ENCODE measurements around the gene CPNE4.

The CPNE4 gene

DNA sequence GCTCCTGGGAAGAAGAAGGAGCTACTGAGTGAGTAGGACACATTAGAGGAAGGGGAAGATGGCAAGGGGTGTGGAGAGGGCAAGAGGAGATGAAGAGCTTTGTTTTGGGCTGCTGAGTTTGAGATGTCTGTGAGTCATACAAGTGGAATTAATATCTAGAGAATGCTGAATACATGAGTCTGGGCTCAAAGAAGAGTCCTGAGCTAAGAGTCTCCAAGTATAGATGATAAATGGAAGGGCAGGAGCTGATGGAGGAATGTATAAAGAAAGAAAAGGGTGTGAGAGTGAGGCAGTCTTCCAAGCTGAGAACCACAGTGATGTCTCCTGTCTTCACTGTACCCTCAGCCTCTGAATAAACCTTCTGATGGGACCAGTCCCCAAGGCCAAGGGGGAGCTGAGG lies 326.6 kb downstream of the CPNE4 start:
- Histone ChIP-seq H3K4me1 (ENCODE audit: control insufficient read depth, low read length) (no peaks in the 10 kb centered on the region), H4K20me1 (ENCODE audit: control insufficient read depth, insufficient read depth, low read depth, low read length) (no peaks in the 10 kb centered on the region)
- TF ChIP-seq, protein P1, sequence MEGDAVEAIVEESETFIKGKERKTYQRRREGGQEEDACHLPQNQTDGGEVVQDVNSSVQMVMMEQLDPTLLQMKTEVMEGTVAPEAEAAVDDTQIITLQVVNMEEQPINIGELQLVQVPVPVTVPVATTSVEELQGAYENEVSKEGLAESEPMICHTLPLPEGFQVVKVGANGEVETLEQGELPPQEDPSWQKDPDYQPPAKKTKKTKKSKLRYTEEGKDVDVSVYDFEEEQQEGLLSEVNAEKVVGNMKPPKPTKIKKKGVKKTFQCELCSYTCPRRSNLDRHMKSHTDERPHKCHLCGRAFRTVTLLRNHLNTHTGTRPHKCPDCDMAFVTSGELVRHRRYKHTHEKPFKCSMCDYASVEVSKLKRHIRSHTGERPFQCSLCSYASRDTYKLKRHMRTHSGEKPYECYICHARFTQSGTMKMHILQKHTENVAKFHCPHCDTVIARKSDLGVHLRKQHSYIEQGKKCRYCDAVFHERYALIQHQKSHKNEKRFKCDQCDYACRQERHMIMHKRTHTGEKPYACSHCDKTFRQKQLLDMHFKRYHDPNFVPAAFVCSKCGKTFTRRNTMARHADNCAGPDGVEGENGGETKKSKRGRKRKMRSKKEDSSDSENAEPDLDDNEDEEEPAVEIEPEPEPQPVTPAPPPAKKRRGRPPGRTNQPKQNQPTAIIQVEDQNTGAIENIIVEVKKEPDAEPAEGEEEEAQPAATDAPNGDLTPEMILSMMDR (IDR thresholded peaks at IDR 0.05; ENCODE audit: low read depth, low read length, poor library complexity, severe bottlenecking): no peak
- no peak for TF ChIP-seq EZH2phosphoT487 (IDR thresholded peaks at IDR 0.05; ENCODE audit: borderline replicate concordance, low read length)

DNA sequence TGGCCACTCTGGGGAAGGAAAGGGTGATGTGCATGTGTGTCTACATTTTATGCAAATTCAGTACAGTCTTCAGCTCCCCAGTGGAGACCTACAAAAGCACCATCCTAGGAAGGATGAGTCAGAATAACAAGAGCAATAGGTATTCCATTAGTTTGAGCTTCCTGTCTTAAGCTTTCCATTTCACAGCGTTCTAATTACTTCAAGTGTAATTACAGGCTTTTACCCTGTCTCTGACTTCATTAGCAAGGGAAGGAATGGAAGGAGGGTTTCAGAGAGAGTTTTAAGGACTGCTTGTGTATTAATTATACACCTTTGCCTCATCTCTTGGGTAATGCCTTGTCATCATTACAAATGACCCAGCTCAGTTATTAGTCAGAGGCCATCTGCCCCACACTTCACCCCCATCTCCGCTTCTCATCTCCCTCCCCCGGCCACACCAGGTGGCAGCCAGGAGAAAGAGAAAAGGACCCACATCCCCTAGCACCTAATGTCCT lies 329.2 kb downstream of the CPNE4 start:
- no peaks in the 10 kb centered on the region for H3K9me3 ChIP-seq (ENCODE audit: control insufficient read depth, insufficient read depth, low read length)
- H3K27ac ChIP-seq (ENCODE audit: low read depth, low read length): no peak overlapping the region
- no peaks in the 10 kb centered on the region for H3K27me3 ChIP-seq (ENCODE audit: control insufficient read depth, low read length)
- H3K36me3 ChIP-seq (ENCODE audit: control insufficient read depth, low read length): no peaks in the 10 kb centered on the region
- H3K4me3 ChIP-seq (ENCODE audit: low read length): no peak overlapping the region
- H3K9me2 ChIP-seq (replicated peaks; ENCODE audit: control insufficient read depth, low read length): no peaks in the 10 kb centered on the region
- no peak overlapping the region for H3K4me2 ChIP-seq (ENCODE audit: low read length)
- H3K79me2 ChIP-seq (ENCODE audit: control insufficient read depth, low read length): no peaks in the 10 kb centered on the region
- H4K20me1 ChIP-seq (ENCODE audit: control insufficient read depth, insufficient read depth, low read depth, low read length): no peaks in the 10 kb centered on the region
- H3K4me1 ChIP-seq (ENCODE audit: control insufficient read depth, low read length): no peaks in the 10 kb centered on the region
- TF ChIP-seq EZH2phosphoT487 (IDR thresholded peaks at IDR 0.05; ENCODE audit: borderline replicate concordance, low read length): no peak
- TF ChIP-seq, protein P1 (IDR thresholded peaks at IDR 0.05; ENCODE audit: low read depth, low read length, poor library complexity, severe bottlenecking): no peak
- H3F3A ChIP-seq (ENCODE audit: control insufficient read depth, insufficient read depth): no peaks in the 10 kb centered on the region

More for the DNA sequence above, 326.6 kb downstream of the CPNE4 start:
- Histone ChIP-seq H3K27me3 (ENCODE audit: control insufficient read depth, low read length) (no peaks in the 10 kb centered on the region), H3K4me3 (ENCODE audit: low read length) (no peak overlapping the region), H3K79me2 (ENCODE audit: control insufficient read depth, low read length) (no peaks in the 10 kb centered on the region), H3F3A (ENCODE audit: control insufficient read depth, insufficient read depth) (no peaks in the 10 kb centered on the region), H3K4me2 (ENCODE audit: low read length) (no peak overlapping the region), H3K36me3 (ENCODE audit: control insufficient read depth, low read length) (no peaks in the 10 kb centered on the region), H3K9me3 (ENCODE audit: control insufficient read depth, insufficient read depth, low read length) (no peaks in the 10 kb centered on the region), H3K9me2 (replicated peaks; ENCODE audit: control insufficient read depth, low read length) (no peaks in the 10 kb centered on the region), H3K27ac (ENCODE audit: low read depth, low read length) (no peak overlapping the region)

DNA sequence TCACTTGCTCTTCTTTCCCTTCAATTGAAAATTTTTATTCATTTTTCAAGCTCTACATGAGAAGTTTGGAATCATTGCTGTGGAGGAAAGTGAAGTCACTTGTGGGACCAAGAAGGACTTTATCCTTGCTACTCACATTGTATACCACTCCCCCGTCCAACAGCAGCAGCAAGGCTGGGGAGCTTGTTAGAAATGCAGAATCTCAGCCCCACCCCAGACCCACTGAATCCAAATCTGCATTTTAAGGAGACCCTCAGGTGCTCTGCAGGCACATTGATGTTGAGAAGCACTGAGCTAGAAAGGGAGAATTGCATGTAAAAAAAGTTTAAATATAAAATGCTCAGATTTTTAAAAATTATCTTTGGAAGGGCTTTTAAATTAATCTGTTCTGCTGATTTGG lies 329.7 kb downstream of the CPNE4 start:
- Histone ChIP-seq H3K9me2 (replicated peaks; ENCODE audit: control insufficient read depth, low read length) (no peaks in the 10 kb centered on the region), H3K79me2 (ENCODE audit: control insufficient read depth, low read length) (no peaks in the 10 kb centered on the region), H3K36me3 (ENCODE audit: control insufficient read depth, low read length) (no peaks in the 10 kb centered on the region), H3K4me1 (ENCODE audit: control insufficient read depth, low read length) (no peaks in the 10 kb centered on the region), H3F3A (ENCODE audit: control insufficient read depth, insufficient read depth) (no peaks in the 10 kb centered on the region), H3K27ac (ENCODE audit: low read depth, low read length) (no peak overlapping the region), H3K4me2 (ENCODE audit: low read length) (no peak overlapping the region), H3K27me3 (ENCODE audit: control insufficient read depth, low read length) (no peaks in the 10 kb centered on the region), H4K20me1 (ENCODE audit: control insufficient read depth, insufficient read depth, low read depth, low read length) (no peaks in the 10 kb centered on the region), H3K4me3 (ENCODE audit: low read length) (no peak overlapping the region), H3K9me3 (ENCODE audit: control insufficient read depth, insufficient read depth, low read length) (no peaks in the 10 kb centered on the region)
- no peak for TF ChIP-seq EZH2phosphoT487 (IDR thresholded peaks at IDR 0.05; ENCODE audit: borderline replicate concordance, low read length)
- TF ChIP-seq, protein P1 (IDR thresholded peaks at IDR 0.05; ENCODE audit: low read depth, low read length, poor library complexity, severe bottlenecking): no peak

Data from DOHH2 (cell line).